ENCODE results near the gene MAML1. TPM values are rescaled to one million over a fixed set of nuclear protein-coding genes. Genes with fewer than 3 reads are reported as not detected.

MAML1 gene
- total RNA-seq, 1 experiment from 2014 or later = 14.2 TPM

- Histone ChIP-seq H3K4me1 (ENCODE audit: low read length) (peaks cover 30% of the 10 kb centered on the region), H3K27me3 (ENCODE audit: low read length) (no peaks in the 10 kb centered on the region), H3K9me3 (ENCODE audit: low read length) (no peaks in the 10 kb centered on the region), H4K20me1 (ENCODE audit: insufficient read depth, low read depth, low read length) (peaks cover 9% of the 10 kb centered on the region; the same call in 1 of the 2 replicates), H3K36me3 (ENCODE audit: insufficient read depth, low read length) (no peaks in the 10 kb centered on the region), H3K9ac (ENCODE audit: low read length) (no peak overlapping the region), H3K4me3 (ENCODE audit: low read length) (no peak overlapping the region), H3K79me2 (ENCODE audit: low read length) (peaks cover 12% of the 10 kb centered on the region), H2AFZ (ENCODE audit: low read length) (no peak overlapping the region), H3K4me2 (ENCODE audit: low read depth, low read length, poor library complexity, severe bottlenecking) (no peak overlapping the region), H3K27ac (ENCODE audit: low read length) (no peak overlapping the region), H3K9me2 (replicated peaks; ENCODE audit: insufficient read depth, low read length) (no peaks in the 10 kb centered on the region)
- no peak for DNase-seq
Measured at GRCh38 chr5:179802950-179803562, 70.4 kb downstream of the MAML1 start.

- peak overlapping the region; percentile 39; the same call in 1 of the 2 replicates for H3K9ac ChIP-seq (ENCODE audit: low read length)
- no peaks in the 10 kb centered on the region for H3K36me3 ChIP-seq (ENCODE audit: insufficient read depth, low read length)
- peaks cover 9% of the 10 kb centered on the region; the same call in 1 of the 2 replicates for H4K20me1 ChIP-seq (ENCODE audit: insufficient read depth, low read depth, low read length)
- H3K9me2 ChIP-seq (replicated peaks; ENCODE audit: insufficient read depth, low read length) = no peaks in the 10 kb centered on the region
- H3K4me3 ChIP-seq (ENCODE audit: low read length) = no peak overlapping the region; the same call in 1 of the 2 replicates
- peak overlapping the region; percentile 80 for H3K4me2 ChIP-seq (ENCODE audit: low read depth, low read length, poor library complexity, severe bottlenecking)
- H3K4me1 ChIP-seq (ENCODE audit: low read length) = peaks cover 30% of the 10 kb centered on the region
- no peak overlapping the region for H2AFZ ChIP-seq (ENCODE audit: low read length)
- no peaks in the 10 kb centered on the region for H3K27me3 ChIP-seq (ENCODE audit: low read length)
- H3K27ac ChIP-seq (ENCODE audit: low read length) = no peak overlapping the region
- peak; percentile 55 for DNase-seq
- H3K9me3 ChIP-seq (ENCODE audit: low read length) = no peaks in the 10 kb centered on the region
- peaks cover 16% of the 10 kb centered on the region for H3K79me2 ChIP-seq (ENCODE audit: low read length)
Measured at GRCh38 chr5:179803651-179804554, 71.3 kb downstream of the MAML1 start.

DNA sequence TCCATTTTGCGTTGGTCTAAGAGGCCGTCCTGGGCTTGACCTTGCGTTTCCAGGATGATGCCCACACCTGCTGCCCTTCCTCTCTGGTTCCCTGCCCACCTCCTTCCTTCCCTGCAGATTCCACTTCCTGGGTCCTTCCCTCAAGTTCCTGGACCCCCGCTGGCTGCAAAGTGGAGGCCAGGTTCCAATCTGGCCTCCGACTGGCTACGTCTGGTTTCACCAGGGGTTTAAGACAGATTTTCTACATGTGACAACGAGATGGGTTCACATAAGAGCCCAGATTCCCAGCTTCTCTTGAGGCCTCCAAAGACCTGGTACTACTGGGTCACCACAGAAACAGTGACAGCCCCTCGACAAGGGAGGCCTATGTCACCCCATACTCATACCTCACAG, 71.9 kb downstream of the MAML1 start:
- H3K9me3 ChIP-seq (ENCODE audit: low read length) = no peaks in the 10 kb centered on the region
- peaks cover 30% of the 10 kb centered on the region for H3K4me1 ChIP-seq (ENCODE audit: low read length)
- peak overlapping the region; percentile 89; the same call in 1 of the 2 replicates for H3K4me3 ChIP-seq (ENCODE audit: low read length)
- H2AFZ ChIP-seq (ENCODE audit: low read length) = no peak overlapping the region
- H3K4me2 ChIP-seq (ENCODE audit: low read depth, low read length, poor library complexity, severe bottlenecking) = peak overlapping the region; percentile 80
- no peaks in the 10 kb centered on the region for H3K36me3 ChIP-seq (ENCODE audit: insufficient read depth, low read length)
- peak overlapping the region; percentile 95 for H3K9ac ChIP-seq (ENCODE audit: low read length)
- peaks cover 16% of the 10 kb centered on the region for H3K79me2 ChIP-seq (ENCODE audit: low read length)
- no peaks in the 10 kb centered on the region for H3K27me3 ChIP-seq (ENCODE audit: low read length)
- peaks cover 9% of the 10 kb centered on the region; the same call in 1 of the 2 replicates for H4K20me1 ChIP-seq (ENCODE audit: insufficient read depth, low read depth, low read length)
- no peak overlapping the region for H3K27ac ChIP-seq (ENCODE audit: low read length)
- DNase-seq = no peak
- no peaks in the 10 kb centered on the region for H3K9me2 ChIP-seq (replicated peaks; ENCODE audit: insufficient read depth, low read length)

- no peaks in the 10 kb centered on the region for H3K36me3 ChIP-seq (ENCODE audit: insufficient read depth, low read length)
- DNase-seq = no peak
- peak overlapping the region; percentile 80 for H3K4me2 ChIP-seq (ENCODE audit: low read depth, low read length, poor library complexity, severe bottlenecking)
- peak overlapping the region; percentile 95 for H3K9ac ChIP-seq (ENCODE audit: low read length)
- H3K9me2 ChIP-seq (replicated peaks; ENCODE audit: insufficient read depth, low read length) = no peaks in the 10 kb centered on the region
- H3K79me2 ChIP-seq (ENCODE audit: low read length) = peaks cover 16% of the 10 kb centered on the region
- no peak overlapping the region for H2AFZ ChIP-seq (ENCODE audit: low read length)
- peak overlapping the region; percentile 89 for H3K4me3 ChIP-seq (ENCODE audit: low read length)
- H3K9me3 ChIP-seq (ENCODE audit: low read length) = no peaks in the 10 kb centered on the region
- no peaks in the 10 kb centered on the region for H3K27me3 ChIP-seq (ENCODE audit: low read length)
- H4K20me1 ChIP-seq (ENCODE audit: insufficient read depth, low read depth, low read length) = peaks cover 9% of the 10 kb centered on the region; the same call in 1 of the 2 replicates
- peaks cover 30% of the 10 kb centered on the region for H3K4me1 ChIP-seq (ENCODE audit: low read length)
- no peak overlapping the region for H3K27ac ChIP-seq (ENCODE audit: low read length)
Measured at GRCh38 chr5:179805070-179805528, 72.5 kb downstream of the MAML1 start.

DNA sequence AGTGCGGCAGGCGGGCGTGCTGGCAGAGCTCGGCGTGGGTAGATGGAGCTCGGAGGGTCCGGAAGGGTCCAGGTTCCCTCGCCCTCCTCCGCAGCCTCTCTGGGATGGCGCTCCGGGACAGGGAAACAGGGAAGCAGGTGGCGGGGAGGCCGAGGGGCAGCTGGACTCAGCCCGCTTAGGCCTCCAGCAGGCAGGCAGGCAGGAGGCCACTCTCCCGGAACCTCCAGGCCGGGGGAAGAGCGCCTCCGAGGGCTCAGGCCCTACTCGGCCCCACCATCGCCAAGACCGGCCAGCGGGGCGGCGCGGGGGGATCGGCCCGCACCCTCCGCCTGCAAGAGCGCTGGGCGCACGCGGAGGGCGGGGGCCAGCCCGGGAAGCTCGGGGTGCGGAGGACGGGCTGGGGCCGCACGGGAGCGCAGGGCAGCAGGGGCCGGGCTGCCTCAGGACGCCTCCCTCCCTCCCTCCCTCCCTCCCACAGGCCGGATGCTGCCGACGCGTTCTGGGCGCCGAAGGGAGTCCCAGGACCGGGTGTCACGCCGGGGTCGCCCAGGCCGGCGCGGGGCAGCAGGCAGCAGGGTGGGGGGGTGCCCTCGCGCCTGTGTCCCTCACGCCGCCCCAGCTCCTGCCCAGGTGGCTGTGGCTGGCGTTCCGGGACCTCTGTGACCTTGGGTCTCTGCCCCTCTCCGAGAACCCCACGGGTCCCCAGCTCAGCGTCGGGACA, 73.1 kb downstream of the MAML1 start:
- Histone ChIP-seq H3K9me3 (ENCODE audit: low read length) (no peaks in the 10 kb centered on the region), H3K9ac (ENCODE audit: low read length) (peak overlapping the region; percentile 95), H3K4me2 (ENCODE audit: low read depth, low read length, poor library complexity, severe bottlenecking) (peak overlapping the region; percentile 80), H3K9me2 (replicated peaks; ENCODE audit: insufficient read depth, low read length) (no peaks in the 10 kb centered on the region), H3K36me3 (ENCODE audit: insufficient read depth, low read length) (no peaks in the 10 kb centered on the region), H3K4me3 (ENCODE audit: low read length) (peak overlapping the region; percentile 89), H4K20me1 (ENCODE audit: insufficient read depth, low read depth, low read length) (peaks cover 9% of the 10 kb centered on the region; the same call in 1 of the 2 replicates), H3K27me3 (ENCODE audit: low read length) (no peaks in the 10 kb centered on the region), H3K4me1 (ENCODE audit: low read length) (peaks cover 30% of the 10 kb centered on the region), H3K27ac (ENCODE audit: low read length) (peak overlapping the region; percentile 37; the same call in 1 of the 2 replicates), H3K79me2 (ENCODE audit: low read length) (peaks cover 16% of the 10 kb centered on the region), H2AFZ (ENCODE audit: low read length) (no peak overlapping the region; the same call in 1 of the 2 replicates)
- peak; percentile 87 for DNase-seq

DNA sequence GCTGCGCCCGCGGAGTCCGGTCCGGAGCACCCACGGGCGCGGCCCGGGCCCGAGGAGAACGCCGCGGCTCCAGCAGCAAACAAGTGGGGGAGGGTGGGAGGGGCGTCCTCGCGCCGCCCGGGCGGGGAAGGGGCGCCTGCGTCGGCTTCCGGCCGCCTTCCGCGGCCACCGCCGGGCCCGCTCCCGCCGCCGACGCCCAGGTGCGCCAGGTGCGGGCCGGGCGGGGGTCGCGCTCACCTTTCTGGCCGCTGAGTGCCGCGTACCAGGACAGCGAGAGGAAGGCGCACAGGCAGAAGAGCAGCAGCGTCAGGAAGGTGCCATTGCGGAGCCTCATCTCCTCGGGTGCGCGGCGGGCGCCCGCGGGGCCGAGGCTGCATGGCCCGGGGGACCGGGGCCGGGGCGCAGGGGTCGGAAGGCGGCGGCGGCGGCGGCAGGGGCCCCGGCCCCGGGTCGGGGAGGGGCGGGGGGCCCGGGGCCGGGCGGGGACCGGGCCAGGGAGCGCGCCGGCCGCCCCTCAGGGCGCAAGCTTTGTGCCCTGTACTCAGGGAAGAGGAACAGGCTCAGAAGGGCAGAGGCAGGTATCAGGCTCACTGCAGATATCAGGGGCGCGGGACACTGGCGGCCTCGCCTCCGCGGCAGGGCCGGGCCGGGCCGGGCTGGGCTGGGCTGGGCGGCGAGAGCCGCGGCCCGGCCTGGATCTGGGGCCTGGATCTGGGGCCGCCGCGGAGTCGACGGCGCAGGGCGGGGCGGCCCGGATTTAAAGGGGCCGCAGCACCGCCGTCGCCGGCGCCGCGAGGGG, 73.8 kb downstream of the MAML1 start, which contains the start of gene MGAT4B:
TSS of gene MGAT4B (minus strand) at position 617 of the 799 bp plus-strand sequence. CDS start at position 334, 283 bp downstream.
- Histone ChIP-seq H3K4me3 (ENCODE audit: low read length) (peak within 1 kb of the TSS; percentile 89), H2AFZ (ENCODE audit: low read length) (peak within 1 kb of the TSS; percentile 71), H3K9me2 (replicated peaks; ENCODE audit: insufficient read depth, low read length) (no peaks in the 10 kb centered on the region), H3K79me2 (ENCODE audit: low read length) (peaks cover 16% of the 10 kb centered on the region), H3K4me2 (ENCODE audit: low read depth, low read length, poor library complexity, severe bottlenecking) (peak within 1 kb of the TSS; percentile 81), H3K9me3 (ENCODE audit: low read length) (no peaks in the 10 kb centered on the region), H3K4me1 (ENCODE audit: low read length) (peaks cover 30% of the 10 kb centered on the region), H3K27me3 (ENCODE audit: low read length) (no peaks in the 10 kb centered on the region), H3K9ac (ENCODE audit: low read length) (peak within 1 kb of the TSS; percentile 95), H4K20me1 (ENCODE audit: insufficient read depth, low read depth, low read length) (peaks cover 9% of the 10 kb centered on the region; the same call in 1 of the 2 replicates), H3K36me3 (ENCODE audit: insufficient read depth, low read length) (no peaks in the 10 kb centered on the region; the same call in 1 of the 2 replicates), H3K27ac (ENCODE audit: low read length) (peak within 1 kb of the TSS; percentile 54)
- DNase-seq = peak; percentile 91

GRCh38 chr5:179812135-179812825, 79.7 kb downstream of the MAML1 start:
- no peak overlapping the region for H3K27ac ChIP-seq (ENCODE audit: low read length)
- no peaks in the 10 kb centered on the region; the same call in 1 of the 2 replicates for H3K4me1 ChIP-seq (ENCODE audit: low read length)
- no peak overlapping the region for H3K4me3 ChIP-seq (ENCODE audit: low read length)
- no peaks in the 10 kb centered on the region; the same call in 1 of the 2 replicates for H3K36me3 ChIP-seq (ENCODE audit: insufficient read depth, low read length)
- DNase-seq = no peak
- H3K27me3 ChIP-seq (ENCODE audit: low read length) = no peaks in the 10 kb centered on the region
- no peaks in the 10 kb centered on the region for H3K9me2 ChIP-seq (replicated peaks; ENCODE audit: insufficient read depth, low read length)
- H2AFZ ChIP-seq (ENCODE audit: low read length) = no peak overlapping the region
- no peaks in the 10 kb centered on the region for H4K20me1 ChIP-seq (ENCODE audit: insufficient read depth, low read depth, low read length)
- no peak overlapping the region for H3K4me2 ChIP-seq (ENCODE audit: low read depth, low read length, poor library complexity, severe bottlenecking)
- H3K9ac ChIP-seq (ENCODE audit: low read length) = no peak overlapping the region
- peaks cover 7% of the 10 kb centered on the region; the same call in 1 of the 2 replicates for H3K79me2 ChIP-seq (ENCODE audit: low read length)
- no peaks in the 10 kb centered on the region for H3K9me3 ChIP-seq (ENCODE audit: low read length)
